ENCODE results near the gene SAPCD2. TPM values are rescaled to one million over a fixed set of nuclear protein-coding genes. Genes with fewer than 3 reads are reported as not detected.

Gene SAPCD2
- polyA plus RNA-seq, 3 donors = 0.03 to 3.1 (median 1.7) TPM

DNA sequence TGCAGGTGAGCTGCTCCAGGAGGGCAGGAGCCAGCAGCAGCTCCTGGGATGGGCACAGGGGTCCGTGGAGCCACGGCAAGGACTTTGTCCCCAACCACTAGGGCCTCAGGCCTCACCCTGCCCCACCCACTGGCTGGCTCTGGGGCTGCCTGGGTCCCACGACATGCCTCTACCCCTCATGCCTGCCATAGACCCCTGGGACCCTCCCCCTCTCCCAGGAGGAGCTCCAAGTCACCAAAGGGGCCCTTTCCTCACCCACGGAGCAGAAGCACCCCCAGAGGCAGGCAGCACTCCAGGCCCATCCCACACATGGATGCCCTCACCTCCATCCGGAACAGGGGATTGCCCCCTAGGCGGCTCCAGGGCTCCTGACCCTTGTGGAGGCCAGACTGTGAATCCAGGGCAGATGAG, 48.8 kb downstream of the SAPCD2 start:
- H3K4me2 ChIP-seq (replicated peaks; ENCODE audit: extremely low read depth, low read length, poor library complexity, severe bottlenecking) = no peak overlapping the region
- no peak overlapping the region for H3K9ac ChIP-seq (ENCODE audit: insufficient read depth, low read length, poor library complexity, severe bottlenecking)
- intact Hi-C loops (cut with micrococcal nuclease) = no loop called here
- Mint-ChIP-seq H3K4me1 (peaks cover 3% of the 10 kb centered on the region), H3K36me3 (peaks cover 3 to 11% of the 10 kb centered on the region in 2 donors), H3K9me3 (peaks cover 0 to 5% (median 3%) of the 10 kb centered on the region in 7 donors), H3K27me3 (ENCODE audit: low read depth in 3 of 3) (peaks cover 0 to 4% (median 2%) of the 10 kb centered on the region in 3 donors), H3K4me3 (no peak overlapping the region), H3K27ac (no peak overlapping the region)
- no peaks in the 10 kb centered on the region for H4K20me1 ChIP-seq (ENCODE audit: insufficient read depth, low read length)
- TF ChIP-seq CTCF (IDR thresholded peaks at IDR 0.05) = no peak
- 91% methylated on average over 5 of the region's 6 CpGs for WGBS (ENCODE audit: insufficient coverage)
- no peak for DNase-seq
- H3K36me3 ChIP-seq (replicated peaks in 1 of 2; ENCODE audit: control insufficient read depth in 1 of 2, insufficient read depth in 2 of 2, low read length in 2 of 2) = no peaks in the 10 kb centered on the region
- H3K79me2 ChIP-seq (ENCODE audit: insufficient read depth, low read length) = no peaks in the 10 kb centered on the region
- no peak overlapping the region for H3K4me3 ChIP-seq (replicated peaks in 1 of 3; ENCODE audit: low read depth in 2 of 3, low read length in 3 of 3)
- no peaks in the 10 kb centered on the region for H3K27me3 ChIP-seq (ENCODE audit: control insufficient read depth in 2 of 2, insufficient read depth in 2 of 2, low read length in 2 of 2)
- H3K27ac ChIP-seq (ENCODE audit: low read depth in 1 of 2, low read length in 2 of 2) = no peak overlapping the region
- no peaks in the 10 kb centered on the region for H3K9me3 ChIP-seq (replicated peaks in 1 of 2; ENCODE audit: control insufficient read depth in 1 of 2, insufficient read depth in 1 of 2, low read length in 2 of 2)
- no peak overlapping the region for H2AFZ ChIP-seq (ENCODE audit: insufficient read depth, low read depth, low read length, poor library complexity, severe bottlenecking)
- peaks cover 4 to 9% of the 10 kb centered on the region in 2 donors for H3K4me1 ChIP-seq (ENCODE audit: control insufficient read depth in 1 of 2, insufficient read depth in 2 of 2, low read length in 2 of 2)

- Histone ChIP-seq H3K9ac (ENCODE audit: insufficient read depth, low read length, poor library complexity, severe bottlenecking) (no peak overlapping the region), H3K4me2 (replicated peaks; ENCODE audit: extremely low read depth, low read length, poor library complexity, severe bottlenecking) (no peak overlapping the region)
- 97% methylated on average over 32 of the region's 32 CpGs for WGBS (ENCODE audit: insufficient coverage)
These were observed 49.4 kb downstream of the SAPCD2 start for GRCh38 chr9:137020771-137021567.

More at GRCh38 chr9:137020771-137021567, 49.4 kb downstream of the SAPCD2 start:
- Histone ChIP-seq H3K27ac (ENCODE audit: low read depth in 1 of 2, low read length in 2 of 2) (no peak overlapping the region), H4K20me1 (ENCODE audit: insufficient read depth, low read length) (no peaks in the 10 kb centered on the region), H3K27me3 (ENCODE audit: control insufficient read depth in 2 of 2, insufficient read depth in 2 of 2, low read length in 2 of 2) (no peaks in the 10 kb centered on the region), H3K79me2 (ENCODE audit: insufficient read depth, low read length) (no peaks in the 10 kb centered on the region), H3K4me3 (replicated peaks in 1 of 3; ENCODE audit: low read depth in 2 of 3, low read length in 3 of 3) (no peak overlapping the region), H3K4me1 (ENCODE audit: control insufficient read depth in 1 of 2, insufficient read depth in 2 of 2, low read length in 2 of 2) (peaks cover 4 to 6% of the 10 kb centered on the region in 2 donors), H3K36me3 (replicated peaks in 1 of 2; ENCODE audit: control insufficient read depth in 1 of 2, insufficient read depth in 2 of 2, low read length in 2 of 2) (no peaks in the 10 kb centered on the region), H3K9me3 (replicated peaks in 1 of 2; ENCODE audit: control insufficient read depth in 1 of 2, insufficient read depth in 1 of 2, low read length in 2 of 2) (no peaks in the 10 kb centered on the region), H2AFZ (ENCODE audit: insufficient read depth, low read depth, low read length, poor library complexity, severe bottlenecking) (no peak overlapping the region)
- no peak overlapping the region for H3K4me3 Mint-ChIP-seq
- no peak for DNase-seq
- peaks cover 2% of the 10 kb centered on the region for H3K4me1 Mint-ChIP-seq
- TF ChIP-seq CTCF (IDR thresholded peaks at IDR 0.05) = no peak
- H3K9me3 Mint-ChIP-seq = peaks cover 0 to 5% (median 3%) of the 10 kb centered on the region in 7 donors
- H3K36me3 Mint-ChIP-seq = peaks cover 3 to 14% of the 10 kb centered on the region in 2 donors
- peaks cover 0 to 4% (median 0%) of the 10 kb centered on the region in 3 donors for H3K27me3 Mint-ChIP-seq (ENCODE audit: low read depth in 3 of 3)
- intact Hi-C loops (cut with micrococcal nuclease) = no loop called here
- H3K27ac Mint-ChIP-seq = no peak overlapping the region

Measured in CD14-positive monocyte (primary cell).